ENCODE results near the gene CASP10. TPM values are rescaled to one million over a fixed set of nuclear protein-coding genes. Genes with fewer than 3 reads are reported as not detected.

CASP10 gene
- total RNA-seq, 4 donors from 2014 or later = 9.0 to 22.0 (median 15.0) TPM

DNA sequence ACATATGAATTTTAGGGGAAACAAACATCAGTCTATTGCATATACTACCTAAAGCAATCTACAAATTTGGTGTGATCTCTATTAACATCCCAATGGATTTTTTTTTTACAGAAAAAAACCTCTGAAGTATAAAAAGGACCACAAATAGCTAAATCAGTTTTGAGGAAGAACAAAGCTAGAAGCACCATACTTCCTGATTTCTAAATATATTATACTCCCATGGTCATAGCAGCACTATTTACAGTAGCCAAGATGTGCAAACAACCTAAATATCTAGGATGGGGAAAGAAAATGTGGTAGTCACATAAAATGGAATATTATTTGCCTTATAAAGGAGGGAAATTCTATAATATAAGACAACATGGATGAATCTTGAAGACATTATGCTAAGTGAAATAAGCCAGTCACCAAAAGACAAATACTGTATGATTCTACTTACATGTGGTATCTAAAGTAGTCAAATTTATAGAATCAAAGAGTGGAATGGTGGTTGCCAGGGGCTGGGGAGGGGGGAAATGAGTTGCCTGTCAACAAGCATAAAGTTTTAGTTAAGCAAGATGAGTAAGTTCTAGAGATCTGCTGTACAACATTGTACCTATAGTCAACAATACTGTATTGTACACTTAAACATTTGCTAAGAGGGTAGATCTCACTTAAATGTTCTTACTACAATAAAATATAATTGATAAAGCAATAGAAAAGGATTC lies 59.8 kb downstream of the CASP10 start:
- no peak for TF ChIP-seq POLR2A (IDR thresholded peaks at IDR 0.05)
- TF ChIP-seq, protein P1, sequence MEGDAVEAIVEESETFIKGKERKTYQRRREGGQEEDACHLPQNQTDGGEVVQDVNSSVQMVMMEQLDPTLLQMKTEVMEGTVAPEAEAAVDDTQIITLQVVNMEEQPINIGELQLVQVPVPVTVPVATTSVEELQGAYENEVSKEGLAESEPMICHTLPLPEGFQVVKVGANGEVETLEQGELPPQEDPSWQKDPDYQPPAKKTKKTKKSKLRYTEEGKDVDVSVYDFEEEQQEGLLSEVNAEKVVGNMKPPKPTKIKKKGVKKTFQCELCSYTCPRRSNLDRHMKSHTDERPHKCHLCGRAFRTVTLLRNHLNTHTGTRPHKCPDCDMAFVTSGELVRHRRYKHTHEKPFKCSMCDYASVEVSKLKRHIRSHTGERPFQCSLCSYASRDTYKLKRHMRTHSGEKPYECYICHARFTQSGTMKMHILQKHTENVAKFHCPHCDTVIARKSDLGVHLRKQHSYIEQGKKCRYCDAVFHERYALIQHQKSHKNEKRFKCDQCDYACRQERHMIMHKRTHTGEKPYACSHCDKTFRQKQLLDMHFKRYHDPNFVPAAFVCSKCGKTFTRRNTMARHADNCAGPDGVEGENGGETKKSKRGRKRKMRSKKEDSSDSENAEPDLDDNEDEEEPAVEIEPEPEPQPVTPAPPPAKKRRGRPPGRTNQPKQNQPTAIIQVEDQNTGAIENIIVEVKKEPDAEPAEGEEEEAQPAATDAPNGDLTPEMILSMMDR (IDR thresholded peaks at IDR 0.05) = no peak
- H3K27me3 ChIP-seq = no peaks in the 10 kb centered on the region
- H3K36me3 ChIP-seq = peaks cover 0 to 4% (median 0%) of the 10 kb centered on the region in 3 donors
- peaks cover 0 to 5% (median 0%) of the 10 kb centered on the region in 3 donors for H3K4me1 ChIP-seq
- no peaks in the 10 kb centered on the region for H3K9me3 ChIP-seq
- no peak for DNase-seq
- no peak overlapping the region for H3K4me3 ChIP-seq
- intact Hi-C loops (cut with DNase I) = loop anchor here (10.0 kb wide), 1 partner anchor 122 kb away; no protein-coding TSS in a partner anchor
- no peak overlapping the region for H3K27ac ChIP-seq

DNA sequence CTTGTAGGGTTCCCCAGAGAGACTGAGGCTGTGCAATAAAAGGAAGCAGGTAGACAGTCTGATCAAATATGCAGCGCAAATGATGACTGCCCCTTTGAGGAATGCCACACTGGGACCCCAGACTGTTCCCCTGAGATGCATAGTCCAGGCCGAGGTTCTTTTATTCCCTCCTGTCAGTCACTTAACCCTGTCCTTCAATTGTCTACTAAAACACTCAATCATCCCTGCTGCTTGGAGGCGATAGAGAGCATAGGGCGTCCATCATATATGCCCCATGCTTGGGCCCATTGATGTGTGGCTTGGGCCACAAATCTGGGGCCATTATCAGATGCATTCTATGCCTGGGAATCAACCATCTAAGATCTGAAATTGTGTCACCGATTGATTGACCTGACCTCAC lies 61.9 kb downstream of the CASP10 start:
- H3K4me1 ChIP-seq = no peaks in the 10 kb centered on the region
- WGBS, 2 donors = 91 to 95% methylated on average over 5 of the region's 5 CpGs
- peaks cover 0 to 4% (median 0%) of the 10 kb centered on the region in 3 donors for H3K36me3 ChIP-seq
- no peaks in the 10 kb centered on the region for H3K9me3 ChIP-seq
- DNase-seq = no peak
- no peak overlapping the region for H3K27ac ChIP-seq
- H3K4me3 ChIP-seq = no peak overlapping the region
- TF ChIP-seq POLR2A (IDR thresholded peaks at IDR 0.05) = no peak
- TF ChIP-seq, protein P1 (IDR thresholded peaks at IDR 0.05) = no peak
- H3K27me3 ChIP-seq = no peaks in the 10 kb centered on the region
- intact Hi-C loops (cut with DNase I) = loop anchor here (10.0 kb wide), 1 partner anchor 120 kb away; no protein-coding TSS in a partner anchor

DNA sequence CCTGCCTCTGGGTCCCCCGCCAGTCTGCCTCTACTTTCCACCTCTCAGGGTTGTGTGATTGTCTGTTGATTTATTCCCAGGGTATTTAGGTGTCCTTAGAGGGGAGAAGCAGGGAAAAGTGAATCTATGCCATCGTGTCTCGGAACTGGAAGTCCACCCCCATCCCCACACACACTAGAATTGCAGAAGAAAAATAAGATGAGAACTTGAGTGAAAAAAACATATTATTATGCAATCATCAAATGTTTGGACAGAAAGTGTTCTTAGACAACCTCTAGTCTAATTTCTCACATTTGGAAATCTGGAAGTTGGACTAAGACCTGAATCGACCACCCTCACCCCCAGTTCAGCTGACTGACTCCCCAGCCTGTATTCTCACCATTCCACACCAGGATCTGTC lies 63.3 kb downstream of the CASP10 start:
- Histone ChIP-seq H3K27me3 (no peaks in the 10 kb centered on the region), H3K27ac (peak overlapping the region in 2 of 4 donors; percentile 17 to 19), H3K4me1 (no peaks in the 10 kb centered on the region), H3K9me3 (no peaks in the 10 kb centered on the region), H3K4me3 (no peak overlapping the region), H3K36me3 (no peaks in the 10 kb centered on the region)
- intact Hi-C loops (cut with DNase I) = loop anchor here (10.0 kb wide), 1 partner anchor 119 kb away; no protein-coding TSS in a partner anchor
- no peak for DNase-seq
- no peak for TF ChIP-seq POLR2A (IDR thresholded peaks at IDR 0.05)
- TF ChIP-seq, protein P1 (IDR thresholded peaks at IDR 0.05) = no peak
- WGBS, 2 donors = 48 to 53% methylated on average over 4 of the region's 4 CpGs

DNA sequence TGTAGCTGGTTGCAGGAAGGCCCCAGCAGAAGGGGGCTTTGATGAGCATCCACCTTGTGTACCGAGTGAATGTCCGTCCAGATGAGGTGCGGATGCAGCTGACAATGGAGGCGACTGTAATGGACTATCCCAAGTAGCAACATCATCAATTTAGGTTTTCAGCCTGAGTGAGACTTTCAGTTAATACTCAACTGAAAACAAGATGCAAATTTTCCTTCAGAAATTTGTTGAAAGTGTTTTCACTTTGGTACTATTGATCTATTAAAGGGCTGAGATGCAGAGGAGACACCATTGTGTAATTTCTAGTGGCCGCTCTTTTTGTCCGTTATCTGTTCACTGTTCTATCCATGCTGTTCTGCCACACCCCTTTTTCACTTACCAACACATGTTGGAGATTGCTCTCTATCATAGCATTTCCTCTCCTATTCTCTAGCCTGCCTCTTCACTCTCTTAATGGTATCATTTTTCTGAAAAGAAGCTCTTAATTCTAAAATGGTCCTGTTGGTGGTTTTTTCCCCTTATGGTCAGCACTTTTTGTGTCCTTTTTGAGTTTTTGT lies 65.4 kb downstream of the CASP10 start:
- no peaks in the 10 kb centered on the region for H3K27me3 ChIP-seq
- no peak overlapping the region for H3K4me3 ChIP-seq
- H3K36me3 ChIP-seq = no peaks in the 10 kb centered on the region
- no peaks in the 10 kb centered on the region for H3K9me3 ChIP-seq
- intact Hi-C loops (cut with DNase I) = loop anchor here (10.0 kb wide), 1 partner anchor 116 kb away; no protein-coding TSS in a partner anchor
- TF ChIP-seq POLR2A (IDR thresholded peaks at IDR 0.05) = no peak
- TF ChIP-seq, protein P1 (IDR thresholded peaks at IDR 0.05) = no peak
- 85 to 88% methylated on average over 6 of the region's 6 CpGs for WGBS, 2 donors
- no peak overlapping the region for H3K27ac ChIP-seq
- DNase-seq = no peak
- H3K4me1 ChIP-seq = peaks cover 0 to under 1% (median 0%) of the 10 kb centered on the region in 3 donors

DNA sequence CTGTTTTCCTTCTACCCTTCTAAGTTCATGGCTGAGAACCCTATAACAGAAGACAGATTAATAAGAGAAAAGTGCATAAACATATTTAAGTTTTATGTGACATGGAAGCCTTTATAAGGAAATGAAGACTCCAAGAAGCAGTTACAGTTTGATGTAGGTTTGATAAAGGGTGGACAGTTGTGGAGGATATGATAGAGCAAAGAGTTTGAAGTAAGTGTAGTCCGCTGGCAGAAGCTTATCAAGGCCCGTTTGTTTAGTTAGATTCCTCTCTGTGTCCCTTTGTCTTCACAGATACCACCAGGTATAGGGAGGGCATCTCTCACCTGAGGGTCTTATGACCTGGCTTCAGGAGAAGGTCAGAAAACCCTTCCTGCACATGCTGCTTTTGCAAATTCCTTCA lies 66.9 kb downstream of the CASP10 start:
- no peak for DNase-seq
- TF ChIP-seq, protein P1 (IDR thresholded peaks at IDR 0.05) = no peak
- TF ChIP-seq POLR2A (IDR thresholded peaks at IDR 0.05) = no peak
- 88 to 94% methylated on average over 2 of the region's 2 CpGs for WGBS, 2 donors

More for the DNA sequence above, 66.9 kb downstream of the CASP10 start:
- peaks cover 5 to 16% (median 14%) of the 10 kb centered on the region in 3 donors for H3K4me1 ChIP-seq
- H3K4me3 ChIP-seq = no peak overlapping the region
- no peaks in the 10 kb centered on the region for H3K36me3 ChIP-seq
- H3K9me3 ChIP-seq = no peaks in the 10 kb centered on the region
- no peak overlapping the region for H3K27ac ChIP-seq
- intact Hi-C loops (cut with DNase I) = loop anchor here (10.0 kb wide), 1 partner anchor 115 kb away; no protein-coding TSS in a partner anchor
- H3K27me3 ChIP-seq = no peaks in the 10 kb centered on the region

All from esophagus squamous epithelium (tissue), 5 donors.